ENCODE measurements around the gene SYVN1. TPM values are rescaled to one million over a fixed set of nuclear protein-coding genes. Genes with fewer than 3 reads are reported as not detected.

SYVN1 gene
- total RNA-seq, 2 donors from 2014 or later, result 73.1 to 78.0 TPM

- H3K9me3 ChIP-seq, result no peaks in the 10 kb centered on the region
- no peak for DNase-seq (ENCODE audit: low spot score)
- H3K36me3 ChIP-seq, result peaks cover 64% of the 10 kb centered on the region
- no peaks in the 10 kb centered on the region for H3K27me3 ChIP-seq (replicated peaks; ENCODE audit: insufficient read depth)
- H3K4me3 ChIP-seq, result no peak overlapping the region
- H3K27ac ChIP-seq, result no peak overlapping the region
- no peak for ATAC-seq (ENCODE audit: insufficient number of reproducible peaks, low FRiP score, low read depth)
- H3K4me1 ChIP-seq (ENCODE audit: control insufficient read depth in 1 of 2, low read depth in 2 of 2), result peaks cover 11 to 22% of the 10 kb centered on the region in 2 donors
- no peak for TF ChIP-seq CTCF (IDR thresholded peaks at IDR 0.05)
Measured at GRCh38 chr11:65125197-65126056, 8.9 kb downstream of the SYVN1 start.

GRCh38 chr11:65124480-65125196 is 9.7 kb downstream of the SYVN1 start:
- TF ChIP-seq CTCF (IDR thresholded peaks at IDR 0.05), result no peak
- DNase-seq (ENCODE audit: low spot score) (no peak), ATAC-seq (ENCODE audit: insufficient number of reproducible peaks, low FRiP score, low read depth) (no peak)
- Histone ChIP-seq H3K36me3 (peaks cover 64% of the 10 kb centered on the region), H3K27ac (no peak overlapping the region), H3K27me3 (replicated peaks; ENCODE audit: insufficient read depth) (no peaks in the 10 kb centered on the region), H3K4me1 (ENCODE audit: control insufficient read depth in 1 of 2, low read depth in 2 of 2) (peaks cover 11 to 22% of the 10 kb centered on the region in 2 donors), H3K4me3 (no peak overlapping the region), H3K9me3 (no peaks in the 10 kb centered on the region)

- no peaks in the 10 kb centered on the region for H3K9me3 ChIP-seq
- H3K4me1 ChIP-seq (ENCODE audit: control insufficient read depth in 1 of 2, low read depth in 2 of 2), result peaks cover 11 to 23% of the 10 kb centered on the region in 2 donors
- peak; percentile 74 for ATAC-seq (ENCODE audit: insufficient number of reproducible peaks, low FRiP score, low read depth)
- TF ChIP-seq CTCF (IDR thresholded peaks at IDR 0.05), result no peak
- peak within 1 kb of the TSS; percentile 78 to 96 for H3K27ac ChIP-seq
- H3K27me3 ChIP-seq (replicated peaks; ENCODE audit: insufficient read depth), result no peaks in the 10 kb centered on the region
- H3K4me3 ChIP-seq, result peak within 1 kb of the TSS; percentile 73
- DNase-seq (ENCODE audit: low spot score), result peak; percentile 93
- H3K36me3 ChIP-seq, result peaks cover 41% of the 10 kb centered on the region
Measured at GRCh38 chr11:65121865-65122696, 12.2 kb downstream of the SYVN1 start, which contains the start of the genes FAU and MRPL49. FAU (minus strand) TSS chr11:65122134; CDS start chr11:65121813, 321 bp downstream. MRPL49 (plus strand) TSS chr11:65122321; CDS start chr11:65122347, 26 bp downstream.

GRCh38 chr11:65121447-65121864 is 12.9 kb downstream of the SYVN1 start:
- DNase-seq (ENCODE audit: low spot score), result no peak
- no peaks in the 10 kb centered on the region for H3K9me3 ChIP-seq
- H3K4me1 ChIP-seq (ENCODE audit: control insufficient read depth in 1 of 2, low read depth in 2 of 2), result peaks cover 14 to 30% of the 10 kb centered on the region in 2 donors
- no peak for ATAC-seq (ENCODE audit: insufficient number of reproducible peaks, low FRiP score, low read depth)
- no peaks in the 10 kb centered on the region for H3K27me3 ChIP-seq (replicated peaks; ENCODE audit: insufficient read depth)
- H3K4me3 ChIP-seq, result peak overlapping the region; percentile 73
- TF ChIP-seq CTCF (IDR thresholded peaks at IDR 0.05), result no peak
- H3K36me3 ChIP-seq, result peaks cover 35% of the 10 kb centered on the region
- peak overlapping the region; percentile 78 to 96 for H3K27ac ChIP-seq

Data from thoracic aorta (tissue), 2 donors.